GM10266 (cell line): Measurements from ENCODE around the gene AGBL4.

Source experiments
- DNase-seq: peaks from one replicate; pipeline ENCODE4 v3.0.0; 2012; ENCODE audit errors: extremely low spot score
- CTCF ChIP-seq: IDR thresholded peaks from 2 replicates; pipeline ENCODE4 v1.5.1; 2012; ENCODE audit warnings: mild to moderate bottlenecking, low read depth; ENCODE audit not compliant: control insufficient read depth, insufficient read depth; ENCODE audit errors: missing control alignments

AGBL4 gene

GRCh38 chr1:49102752-49103151 lies 921.0 kb downstream of the AGBL4 start:
- TF ChIP-seq CTCF: no peak
- no peak for DNase-seq

- TF ChIP-seq CTCF: no peak
- DNase-seq: no peak
Measured at GRCh38 chr1:49098866-49099265, 924.9 kb downstream of the AGBL4 start.

GRCh38 chr1:49086327-49086726 lies 937.4 kb downstream of the AGBL4 start:
- DNase-seq: no peak
- no peak for TF ChIP-seq CTCF

GRCh38 chr1:49085079-49085478 lies 938.7 kb downstream of the AGBL4 start:
- DNase-seq: no peak
- TF ChIP-seq CTCF: no peak

- TF ChIP-seq CTCF: no peak
- DNase-seq: no peak
Measured at GRCh38 chr1:49060766-49061165, 963.0 kb downstream of the AGBL4 start.

- DNase-seq: no peak
- TF ChIP-seq CTCF: no peak
Measured at GRCh38 chr1:49059087-49059486, 964.7 kb downstream of the AGBL4 start.

GRCh38 chr1:49052102-49052501 lies 971.7 kb downstream of the AGBL4 start:
- no peak for DNase-seq
- no peak for TF ChIP-seq CTCF
